GM18505 (cell line): Measurements from ENCODE around the gene PDIA6.
"Not testable (repeated sequence)": the region's sequence is repeated elsewhere in the genome, so short reads cannot be mapped to it uniquely, and the experiment has no call there.

Source experiments
- ATAC-seq: cut with Tn5 transposase; IDR thresholded peaks from one replicate; pipeline ENCODE4 v1.9.1; 2021; ENCODE audit not compliant: unreplicated experiment
- POLR2A ChIP-seq: IDR thresholded peaks from 4 replicates; pipeline ENCODE4 v1.6.1; 2011; ENCODE audit warnings: borderline replicate concordance; ENCODE audit not compliant: insufficient read depth, insufficient read length; ENCODE audit errors: extremely low read depth

PDIA6 gene

GRCh38 chr2:10811517-10811916, 1.1 kb downstream of the PDIA6 start:
- TF ChIP-seq POLR2A, result no peak
- no peak for ATAC-seq

- peak; percentile 20 for ATAC-seq
Observed at GRCh38 chr2:10810202-10811161, 2.1 kb downstream of the PDIA6 start.

GRCh38 chr2:10806543-10806942, 6.0 kb downstream of the PDIA6 start:
- ATAC-seq, result no peak
- TF ChIP-seq POLR2A, result no peak

More at GRCh38 chr2:10810202-10811161, 2.1 kb downstream of the PDIA6 start:
- no peak for TF ChIP-seq POLR2A

GRCh38 chr2:10805990-10806389, 6.6 kb downstream of the PDIA6 start:
- not testable (repeated sequence) for ATAC-seq

GRCh38 chr2:10802657-10803056, 9.9 kb downstream of the PDIA6 start:
- no peak for ATAC-seq
- TF ChIP-seq POLR2A, result no peak

GRCh38 chr2:10800163-10800562, 12.4 kb downstream of the PDIA6 start:
- no peak for TF ChIP-seq POLR2A
- no peak for ATAC-seq

DNA sequence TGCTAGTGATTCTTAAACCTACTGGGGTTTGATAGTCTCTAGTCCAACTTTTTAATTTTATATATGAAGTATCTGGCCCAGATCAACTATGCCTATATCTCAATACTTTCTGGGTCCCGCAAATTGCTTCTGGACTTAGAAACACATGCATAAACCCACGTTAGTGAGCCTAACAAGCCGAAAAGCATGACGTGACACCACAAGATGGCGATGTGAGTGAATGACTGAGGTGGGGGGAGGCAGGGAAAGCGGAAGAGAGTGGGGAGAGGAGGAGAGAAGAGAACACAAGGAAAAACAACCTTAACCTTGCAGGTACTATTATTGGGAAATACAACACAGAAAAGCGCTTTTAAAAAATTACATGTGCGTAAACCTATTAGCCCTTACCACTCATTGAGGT, 13.8 kb downstream of the PDIA6 start:
- TF ChIP-seq POLR2A, result no peak
- ATAC-seq, result no peak

- no peak for ATAC-seq
Observed at GRCh38 chr2:10796703-10797102, 15.9 kb downstream of the PDIA6 start.

DNA sequence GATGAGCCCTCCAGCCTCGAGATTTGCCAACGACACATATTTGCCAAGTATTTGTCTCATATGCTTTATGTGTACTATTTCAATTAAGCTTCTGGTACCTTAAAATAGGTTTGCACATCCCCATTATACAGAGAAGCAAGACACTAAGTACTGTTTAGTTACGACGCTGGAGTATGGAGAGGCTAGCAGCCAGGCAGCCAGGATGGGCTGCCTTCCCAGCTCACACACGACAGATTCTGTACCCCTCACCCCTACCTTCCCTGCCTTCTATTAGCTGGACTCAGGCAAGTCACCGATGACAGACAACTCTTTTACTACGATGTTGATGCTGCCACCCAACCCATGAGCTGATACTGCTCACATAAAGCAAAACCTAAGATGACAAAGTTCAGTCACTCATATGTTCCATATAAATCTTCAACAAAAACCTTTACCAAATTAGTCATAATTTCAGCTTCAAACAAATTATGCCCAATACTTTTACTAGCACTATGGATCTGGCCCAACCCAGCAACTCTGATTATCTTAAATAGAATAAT, 17.0 kb downstream of the PDIA6 start:
- ATAC-seq, result no peak
- TF ChIP-seq POLR2A, result no peak

More at GRCh38 chr2:10796703-10797102, 15.9 kb downstream of the PDIA6 start:
- no peak for TF ChIP-seq POLR2A

GRCh38 chr2:10794876-10795275, 17.7 kb downstream of the PDIA6 start:
- no peak for ATAC-seq
- TF ChIP-seq POLR2A, result no peak

DNA sequence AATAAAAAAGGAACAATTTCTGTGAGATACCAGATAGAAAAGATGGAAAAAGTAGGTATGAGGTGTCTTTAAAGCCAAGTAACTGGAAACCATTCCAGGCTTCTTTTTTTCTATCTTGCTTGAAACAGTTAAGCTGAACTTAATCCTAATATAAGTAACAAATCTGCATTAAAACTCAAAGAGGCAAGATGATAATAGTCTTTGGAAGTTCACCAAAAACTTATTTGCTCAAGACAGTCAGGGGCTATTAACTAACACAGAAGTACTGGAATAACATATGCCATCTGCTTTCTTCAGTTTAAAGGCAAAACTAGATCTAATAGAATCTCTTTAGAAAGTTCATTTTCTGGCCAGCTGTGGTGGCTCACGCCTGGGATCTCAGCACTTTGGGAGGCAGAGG, 18.8 kb downstream of the PDIA6 start:
- no peak for ATAC-seq
- no peak for TF ChIP-seq POLR2A

GRCh38 chr2:10792660-10793400, 19.8 kb downstream of the PDIA6 start:
- ATAC-seq, result no peak
- TF ChIP-seq POLR2A, result no peak

GRCh38 chr2:10792001-10792634, 20.5 kb downstream of the PDIA6 start:
- no peak for ATAC-seq
- TF ChIP-seq POLR2A, result no peak
